ENCODE measurements around the gene ARHGEF40. TPM values are rescaled to one million over a fixed set of nuclear protein-coding genes. Genes with fewer than 3 reads are reported as not detected.
A peak's percentile ranks its signal among the peaks of the same experiment; 100 is the strongest.

Gene ARHGEF40
- total RNA-seq, 3 donors from 2014 or later (not counting 1 experiment from before 2014, with no cell fraction given), result 4.4 to 6.9 (median 6.0) TPM

- Histone ChIP-seq H3K9me3 (ENCODE audit: control insufficient read depth, insufficient read depth, low read length) (no peaks in the 10 kb centered on the region), H3K4me1 (ENCODE audit: control insufficient read depth, insufficient read depth, low read length) (peaks cover 23% of the 10 kb centered on the region), H3K4me3 (ENCODE audit: low read length) (no peak overlapping the region), H3K27me3 (ENCODE audit: control insufficient read depth, insufficient read depth, low read length) (no peaks in the 10 kb centered on the region), H3K27ac (ENCODE audit: low read length) (peak overlapping the region; percentile 8), H3K36me3 (ENCODE audit: control insufficient read depth, insufficient read depth, low read length) (no peaks in the 10 kb centered on the region)
- intact Hi-C loops (cut with micrococcal nuclease), result no loop called here
- Mint-ChIP-seq H3K4me3 (peak overlapping the region; percentile 82), H3K9me3 (no peaks in the 10 kb centered on the region), H3K27ac (peak overlapping the region; percentile 64 to 65), H3K4me1 (peaks cover 18 to 19% of the 10 kb centered on the region in 2 donors), H3K27me3 (ENCODE audit: low read depth in 2 of 2) (peaks cover 0 to 4% of the 10 kb centered on the region in 2 donors), H3K36me3 (no peaks in the 10 kb centered on the region)
- no peak for TF ChIP-seq CTCF (IDR thresholded peaks at IDR 0.05)
- DNase-seq (peak in 1 of 2 donors; percentile 43), ATAC-seq (no peak)
- WGBS (ENCODE audit: insufficient coverage), result 86% methylated on average over 9 of the region's 10 CpGs
Measured at GRCh38 chr14:21096978-21097635, 27.0 kb downstream of the ARHGEF40 start.

- H3K9me3 Mint-ChIP-seq, result no peaks in the 10 kb centered on the region
- WGBS (ENCODE audit: insufficient coverage), result 9% methylated on average over 14 of the region's 19 CpGs
- H3K27ac Mint-ChIP-seq, result peak overlapping the region; percentile 64 to 65
- H3K27ac ChIP-seq (ENCODE audit: low read length), result peak overlapping the region; percentile 8
- peaks cover 15 to 20% of the 10 kb centered on the region in 2 donors for H3K4me1 Mint-ChIP-seq
- no peaks in the 10 kb centered on the region for H3K27me3 ChIP-seq (ENCODE audit: control insufficient read depth, insufficient read depth, low read length)
- ATAC-seq, result no peak
- peaks cover 18% of the 10 kb centered on the region for H3K4me1 ChIP-seq (ENCODE audit: control insufficient read depth, insufficient read depth, low read length)
- H3K9me3 ChIP-seq (ENCODE audit: control insufficient read depth, insufficient read depth, low read length), result no peaks in the 10 kb centered on the region
- H3K4me3 ChIP-seq (ENCODE audit: low read length), result peak overlapping the region; percentile 13
- intact Hi-C loops (cut with micrococcal nuclease), result no loop called here
- no peaks in the 10 kb centered on the region for H3K36me3 Mint-ChIP-seq
- peak in 1 of 2 donors; percentile 50 for DNase-seq
- peaks cover 0 to 4% of the 10 kb centered on the region in 2 donors for H3K27me3 Mint-ChIP-seq (ENCODE audit: low read depth in 2 of 2)
- no peaks in the 10 kb centered on the region for H3K36me3 ChIP-seq (ENCODE audit: control insufficient read depth, insufficient read depth, low read length)
- TF ChIP-seq CTCF (IDR thresholded peaks at IDR 0.05), result no peak
- peak overlapping the region; percentile 82 for H3K4me3 Mint-ChIP-seq
Measured at GRCh38 chr14:21097636-21098075, 27.6 kb downstream of the ARHGEF40 start.

GRCh38 chr14:21098076-21098891 lies 28.2 kb downstream of the ARHGEF40 start, which contains the start of gene ZNF219:
Gene ZNF219 (minus strand): TSS chr14:21098655. CDS start chr14:21093591, 5,064 bp downstream.
- Mint-ChIP-seq H3K4me1 (peaks cover 17 to 20% of the 10 kb centered on the region in 2 donors), H3K4me3 (peak within 1 kb of the TSS; percentile 92), H3K27ac (peak within 1 kb of the TSS; percentile 76 to 88), H3K36me3 (no peaks in the 10 kb centered on the region), H3K27me3 (ENCODE audit: low read depth in 2 of 2) (peaks cover 0 to 4% of the 10 kb centered on the region in 2 donors), H3K9me3 (no peaks in the 10 kb centered on the region)
- ATAC-seq (peak; percentile 49 to 68 (median 60)), DNase-seq (peak in 1 of 2 donors; percentile 54)
- intact Hi-C loops (cut with micrococcal nuclease), result no loop called here
- Histone ChIP-seq H3K4me1 (ENCODE audit: control insufficient read depth, insufficient read depth, low read length) (peaks cover 20% of the 10 kb centered on the region), H3K4me3 (ENCODE audit: low read length) (peak within 1 kb of the TSS; percentile 43), H3K9me3 (ENCODE audit: control insufficient read depth, insufficient read depth, low read length) (no peaks in the 10 kb centered on the region), H3K27me3 (ENCODE audit: control insufficient read depth, insufficient read depth, low read length) (no peaks in the 10 kb centered on the region), H3K36me3 (ENCODE audit: control insufficient read depth, insufficient read depth, low read length) (no peaks in the 10 kb centered on the region), H3K27ac (ENCODE audit: low read length) (peak within 1 kb of the TSS; percentile 15)
- TF ChIP-seq CTCF (IDR thresholded peaks at IDR 0.05), result no peak
- under 1% methylated on average over 71 of the region's 90 CpGs for WGBS (ENCODE audit: insufficient coverage)
